HG03108 (cell line): ENCODE data around the gene MAN2C1.
"Not testable (repeated sequence)": the region's sequence is repeated elsewhere in the genome, so short reads cannot be mapped to it uniquely, and the experiment has no call there.

Experiments used
- ATAC-seq: cut with Tn5 transposase; IDR thresholded peaks from one replicate; pipeline ENCODE4 v1.9.1; 2021; ENCODE audit warnings: moderate library complexity; ENCODE audit not compliant: unreplicated experiment

MAN2C1 gene

DNA sequence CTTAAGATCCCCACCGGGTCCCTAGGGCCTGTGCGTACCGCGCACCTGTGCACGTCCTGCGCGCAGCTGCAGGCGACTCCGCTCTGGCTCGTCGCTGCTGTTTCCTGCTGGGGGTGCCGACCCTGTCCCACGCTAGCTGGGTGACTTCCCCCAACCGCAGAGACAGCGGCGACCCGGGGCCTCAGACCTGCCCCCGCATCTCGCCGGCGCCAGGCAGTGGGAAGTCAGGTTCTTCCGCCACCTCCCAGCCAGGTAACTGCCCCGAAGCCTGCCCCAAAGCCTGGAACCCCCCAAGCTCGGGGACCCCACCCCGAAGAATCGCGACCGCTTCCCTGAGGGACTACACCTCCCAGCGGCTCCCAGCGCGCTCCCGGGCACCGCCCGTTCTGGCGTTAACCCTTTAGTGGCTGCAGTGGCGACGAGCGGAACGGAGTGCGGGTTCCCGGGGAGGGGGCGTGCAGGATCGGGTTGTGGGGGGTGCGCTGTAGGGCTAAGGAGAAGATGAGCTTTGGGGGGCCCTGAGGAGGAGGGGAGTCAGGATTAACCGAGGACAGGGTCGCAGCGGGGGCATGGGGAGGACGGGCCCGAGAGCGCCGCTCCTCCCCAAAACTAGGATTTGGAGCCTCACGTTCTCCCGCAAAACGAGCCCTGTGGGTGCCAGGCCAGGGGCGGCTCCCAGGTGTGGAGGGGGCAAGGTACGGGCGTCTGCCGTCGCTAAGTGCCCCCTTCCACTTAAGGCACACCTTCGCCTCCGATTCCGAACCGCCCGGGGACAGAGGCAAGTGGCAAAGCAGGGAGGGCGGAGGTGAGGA lies 21.0 kb downstream of the MAN2C1 start:
- ATAC-seq, result no peak

DNA sequence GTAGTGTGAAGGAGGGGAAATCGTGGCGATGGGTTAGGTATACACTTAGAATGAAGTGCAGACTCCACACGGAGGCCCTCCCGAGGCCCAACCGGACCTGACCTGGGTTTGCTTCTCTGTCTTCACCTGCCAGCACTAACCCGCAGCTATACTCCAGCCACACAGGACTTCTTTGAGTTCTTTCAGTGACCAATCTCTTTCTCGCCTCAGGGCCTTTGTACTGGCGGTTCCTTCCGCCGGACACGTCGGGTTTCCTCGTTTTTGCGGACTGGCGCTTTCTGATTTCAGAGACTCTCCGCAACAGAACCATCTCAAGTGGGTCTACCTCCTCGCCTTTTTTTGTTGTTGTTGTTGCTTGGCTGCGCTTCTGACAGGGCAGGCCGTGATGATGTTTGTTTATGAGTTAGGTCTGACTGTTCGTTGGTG lies 21.6 kb downstream of the MAN2C1 start, which contains the start of gene NEIL1:
Gene NEIL1, plus strand, starts transcription at position 244 of the 426 bp plus-strand sequence. CDS start 1,867 bp downstream, outside the sequence.
- no peak for ATAC-seq

DNA sequence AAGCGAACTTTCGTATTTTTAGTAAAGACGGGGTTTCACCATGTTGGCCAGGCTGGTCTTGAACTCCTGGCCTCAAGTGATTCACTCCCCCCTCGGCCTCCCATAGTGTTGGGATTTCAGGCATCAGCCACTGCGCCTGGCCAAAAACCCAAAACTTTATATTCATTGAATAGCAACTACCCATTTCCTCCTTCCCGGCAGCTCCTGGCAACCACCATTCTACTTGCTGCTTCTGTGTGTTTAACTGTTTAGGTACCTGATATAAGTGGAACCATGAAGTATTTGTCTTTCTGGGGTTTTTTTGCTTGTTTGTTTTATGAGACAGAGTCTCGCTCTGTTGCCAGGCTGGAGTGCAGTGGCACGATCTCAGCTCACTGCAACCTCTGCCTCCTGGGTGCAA lies 24.5 kb downstream of the MAN2C1 start:
- not testable (repeated sequence) for ATAC-seq

DNA sequence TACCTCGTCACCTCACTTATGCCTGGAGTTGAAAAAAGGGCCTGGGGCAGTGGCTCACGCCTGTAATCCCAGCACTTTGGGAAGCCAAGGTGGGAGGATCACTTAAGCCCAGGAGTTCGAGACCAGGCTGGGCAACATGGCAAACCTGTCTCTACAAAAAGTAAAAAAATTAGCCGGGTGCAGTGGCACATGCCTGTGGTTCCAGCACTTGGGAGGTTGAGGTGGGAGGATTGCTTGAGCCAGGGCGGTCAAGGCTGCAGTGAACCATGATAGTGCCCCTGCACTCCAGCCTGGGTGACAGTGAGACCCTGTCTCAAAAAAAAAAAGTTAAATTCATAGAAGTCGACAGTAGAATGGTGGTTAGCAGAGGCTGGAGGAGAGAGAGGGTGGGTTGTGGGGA lies 26.2 kb downstream of the MAN2C1 start:
- no peak for ATAC-seq

DNA sequence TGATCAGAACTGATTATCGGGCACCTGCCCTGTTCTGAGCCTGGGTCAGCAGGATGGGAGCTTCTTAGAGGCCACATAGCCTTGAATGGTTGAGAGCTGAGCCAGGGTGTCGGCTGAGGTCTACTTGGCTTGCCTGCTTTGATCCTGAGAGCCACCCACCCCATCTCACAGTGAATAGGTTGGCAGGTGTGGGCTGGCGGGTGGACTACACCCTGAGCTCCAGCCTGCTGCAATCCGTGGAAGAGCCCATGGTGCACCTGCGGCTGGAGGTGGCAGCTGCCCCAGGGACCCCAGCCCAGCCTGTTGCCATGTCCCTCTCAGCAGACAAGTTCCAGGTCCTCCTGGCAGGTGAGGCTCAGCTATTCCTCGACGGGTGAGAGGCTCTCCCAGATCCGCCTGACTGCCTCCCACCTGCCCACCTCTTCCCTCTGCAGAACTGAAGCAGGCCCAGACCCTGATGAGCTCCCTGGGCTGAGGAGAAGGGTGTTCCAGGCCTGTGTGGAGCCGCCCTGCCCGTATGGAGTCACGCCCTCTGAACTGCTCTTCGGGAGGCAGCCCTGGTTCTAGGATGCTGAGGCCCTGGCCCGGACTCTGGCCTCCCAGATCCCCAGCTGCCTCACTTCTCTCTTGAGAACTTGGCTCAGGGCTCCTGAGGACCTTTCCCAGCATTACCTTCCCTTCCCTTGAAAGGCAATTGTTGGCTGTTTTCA lies 28.7 kb downstream of the MAN2C1 start:
- no peak for ATAC-seq

DNA sequence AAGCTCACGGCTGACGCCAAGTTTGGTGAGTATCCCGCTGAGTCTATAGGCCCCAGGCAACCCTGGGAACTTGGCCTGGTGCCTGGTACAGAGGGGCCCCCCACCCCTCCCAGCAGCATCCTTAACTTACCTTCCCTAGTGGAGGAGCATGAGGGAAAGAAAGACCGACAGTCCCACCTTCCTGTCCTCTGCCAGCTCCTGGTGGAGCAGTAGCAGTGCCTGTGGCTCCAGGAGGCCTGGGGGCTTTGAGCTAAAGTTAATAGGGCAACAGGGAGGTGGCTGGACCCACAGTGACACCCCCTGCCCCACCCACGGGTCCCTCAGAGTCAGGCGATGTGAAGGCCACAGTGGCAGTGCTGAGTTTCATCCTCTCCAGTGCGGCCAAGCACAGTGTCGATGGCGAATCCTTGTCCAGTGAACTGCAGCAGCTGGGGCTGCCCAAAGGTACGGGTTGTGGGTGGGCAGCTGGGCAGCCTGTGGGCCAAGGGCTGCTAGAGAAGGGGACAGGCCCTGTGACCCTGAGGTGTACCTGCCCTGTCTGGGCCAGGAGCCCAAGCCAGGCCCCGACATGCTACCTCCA lies 29.7 kb downstream of the MAN2C1 start:
- ATAC-seq, result no peak

DNA sequence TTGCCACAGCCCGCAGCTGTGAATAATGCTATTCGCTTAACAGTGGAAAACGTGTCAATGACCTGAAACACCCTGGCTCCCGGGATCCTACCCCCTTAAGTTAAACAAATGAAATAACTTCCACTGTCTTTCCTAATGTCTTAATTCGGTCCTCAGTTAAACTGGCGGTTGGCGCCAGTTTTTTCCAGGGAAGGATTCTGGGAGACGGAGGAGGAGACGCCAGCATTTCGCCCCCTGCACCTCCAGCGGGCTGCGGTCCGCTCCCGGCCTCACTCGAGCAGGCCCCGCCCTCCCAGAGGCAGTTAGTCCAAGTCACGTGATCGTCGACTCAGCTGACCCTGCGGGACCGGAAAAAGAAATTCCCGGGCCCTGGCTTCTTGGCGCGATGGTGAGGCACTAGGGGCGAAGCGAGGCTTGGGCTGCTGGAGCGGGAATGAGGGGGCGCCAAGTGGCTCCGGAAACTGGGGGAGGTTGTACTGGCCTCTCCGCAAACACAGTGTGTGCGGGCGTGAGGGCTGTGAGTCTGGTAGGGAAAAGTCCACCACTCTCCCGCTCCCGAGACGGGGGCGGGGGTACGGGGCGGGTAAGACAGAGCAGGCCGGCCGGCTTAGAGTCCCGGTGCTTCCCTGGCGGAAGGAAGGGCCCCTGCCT lies 32.6 kb downstream of the MAN2C1 start, which contains the start of gene COMMD4:
Gene COMMD4, plus strand, starts transcription at position 359 of the 651 bp plus-strand sequence. Its CDS starts 27 bp downstream, at position 386.
- ATAC-seq, result no peak

DNA sequence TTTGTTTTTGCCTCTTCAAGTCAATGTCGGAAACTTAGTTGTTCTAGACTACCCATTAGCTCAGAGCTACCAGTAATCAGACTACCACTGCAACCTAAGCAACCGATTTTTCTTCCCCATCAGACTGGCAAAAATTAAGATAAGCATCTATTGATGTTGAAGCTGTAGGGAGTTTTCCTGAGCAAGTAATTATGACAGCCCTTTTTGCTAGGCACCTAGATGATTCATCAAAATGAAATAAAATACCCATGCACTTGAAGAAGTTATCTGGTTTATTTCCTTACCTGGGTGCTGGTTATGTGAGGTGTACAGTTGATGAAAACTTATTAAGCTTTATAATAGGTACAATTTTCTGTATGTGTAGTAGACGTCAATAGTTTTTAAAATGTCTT lies 33.1 kb downstream of the MAN2C1 start:
- no peak for ATAC-seq

DNA sequence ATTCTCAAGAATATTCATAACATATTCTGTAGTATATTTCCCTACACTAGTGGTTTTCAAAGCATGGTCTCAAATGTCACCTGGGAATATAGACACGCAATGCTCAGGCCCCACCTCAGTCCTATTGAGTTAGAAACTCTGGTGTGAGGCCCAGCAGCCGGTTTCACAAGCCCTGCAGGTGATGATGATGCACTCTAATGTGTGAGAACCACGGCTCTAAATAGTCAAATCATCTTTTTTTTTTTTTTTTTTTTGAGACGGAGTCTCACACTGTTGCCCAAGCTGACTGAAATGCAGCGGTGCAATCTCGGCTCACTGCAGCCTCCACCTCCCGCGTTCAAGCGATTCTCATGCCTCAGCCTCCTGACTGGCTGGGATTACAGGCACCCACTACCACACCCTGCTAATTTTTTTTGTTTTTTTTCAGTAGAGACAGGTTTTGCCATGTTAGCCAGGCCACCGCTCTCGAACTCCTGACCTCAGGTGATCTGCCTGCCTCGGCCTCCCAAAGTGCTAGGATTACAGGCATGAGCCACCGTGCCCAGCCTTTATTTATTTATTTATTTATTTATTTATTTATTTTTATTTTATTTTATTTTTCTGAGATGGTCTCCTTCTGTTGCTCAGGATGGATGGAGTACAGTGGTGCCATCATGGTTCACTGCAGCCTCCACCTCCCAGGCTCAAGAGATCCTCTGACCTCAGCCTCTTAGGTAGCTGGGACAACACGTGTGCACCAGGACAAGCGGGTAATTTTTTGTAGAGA lies 34.6 kb downstream of the MAN2C1 start:
- ATAC-seq, result not testable (repeated sequence)

DNA sequence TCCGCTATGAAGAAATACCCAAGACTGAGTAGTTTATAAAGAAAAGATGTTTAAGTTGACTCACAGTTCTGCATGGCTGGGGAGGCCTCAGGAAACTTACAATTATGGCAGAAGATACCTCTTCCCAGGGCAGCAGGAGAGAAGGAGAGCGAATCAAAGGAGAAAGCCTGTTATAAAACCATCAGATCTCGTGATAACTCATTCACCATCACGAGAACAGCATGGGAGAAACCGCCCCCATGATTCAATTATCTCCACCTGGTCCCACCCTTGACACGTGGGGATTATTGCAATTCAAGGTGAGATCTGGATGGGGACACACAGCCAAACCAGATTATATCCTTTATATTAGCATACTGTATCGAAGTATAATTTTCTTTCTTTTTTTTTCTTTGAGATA lies 36.3 kb downstream of the MAN2C1 start:
- ATAC-seq, result not testable (repeated sequence)

DNA sequence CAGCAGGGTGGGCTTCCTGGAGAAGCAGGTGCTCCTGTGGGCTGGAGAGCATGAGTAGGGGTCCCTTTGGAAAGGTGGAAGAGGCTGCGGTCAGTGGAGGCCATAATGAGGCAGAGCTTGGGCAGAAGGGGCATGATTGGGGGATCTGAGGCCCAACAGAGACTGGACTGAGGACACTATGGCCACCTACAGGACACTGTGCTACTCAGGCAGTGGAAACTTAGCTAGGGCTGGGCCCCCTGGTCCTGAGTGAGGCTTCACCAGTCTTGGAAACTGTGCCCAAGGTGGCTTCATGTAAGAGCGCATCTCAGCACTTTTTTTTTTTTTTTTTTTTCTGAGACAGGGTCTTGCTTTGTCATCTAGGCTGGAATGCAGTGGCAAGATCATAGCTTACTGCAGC lies 38.8 kb downstream of the MAN2C1 start:
- ATAC-seq, result no peak

DNA sequence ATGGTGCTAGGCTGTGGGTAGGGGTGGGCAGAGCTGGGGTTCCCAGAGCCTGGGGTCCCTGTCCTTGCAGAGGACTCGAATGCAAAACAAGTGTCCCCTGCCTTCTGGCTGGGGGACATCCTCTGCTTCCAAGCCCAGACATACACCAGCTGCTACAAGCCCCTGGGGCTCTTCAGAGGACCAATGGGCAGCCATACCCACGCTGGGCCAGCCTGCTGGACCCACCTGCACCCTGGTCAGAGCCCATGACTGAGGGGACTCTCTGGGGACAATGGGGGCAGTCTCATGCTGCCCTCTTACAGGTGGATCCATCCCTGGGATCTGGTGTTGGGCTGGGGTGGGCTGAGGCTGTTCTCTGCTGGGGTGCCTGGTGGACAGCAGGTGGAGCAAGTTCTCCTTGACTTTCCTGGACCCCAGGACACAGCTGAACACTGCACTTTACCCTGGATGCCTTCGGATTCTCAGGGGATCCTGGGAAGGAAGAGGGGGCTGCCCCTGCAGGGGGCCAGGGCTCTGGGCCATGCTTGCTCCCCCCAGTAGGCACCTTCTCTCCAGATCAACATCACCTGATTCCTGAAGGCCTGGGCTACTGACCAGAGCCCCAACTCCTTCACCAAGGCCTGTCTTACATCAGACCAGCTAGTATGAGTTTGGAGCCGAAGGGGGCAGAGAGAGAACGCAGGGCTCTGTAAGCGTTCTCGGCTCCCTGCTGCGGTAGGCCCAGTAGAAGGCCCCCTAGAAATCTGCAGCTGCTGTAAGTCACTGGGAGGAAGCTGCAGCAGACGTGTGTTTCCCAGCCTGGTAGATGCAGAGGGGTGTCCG lies 39.7 kb downstream of the MAN2C1 start:
- ATAC-seq, result no peak

DNA sequence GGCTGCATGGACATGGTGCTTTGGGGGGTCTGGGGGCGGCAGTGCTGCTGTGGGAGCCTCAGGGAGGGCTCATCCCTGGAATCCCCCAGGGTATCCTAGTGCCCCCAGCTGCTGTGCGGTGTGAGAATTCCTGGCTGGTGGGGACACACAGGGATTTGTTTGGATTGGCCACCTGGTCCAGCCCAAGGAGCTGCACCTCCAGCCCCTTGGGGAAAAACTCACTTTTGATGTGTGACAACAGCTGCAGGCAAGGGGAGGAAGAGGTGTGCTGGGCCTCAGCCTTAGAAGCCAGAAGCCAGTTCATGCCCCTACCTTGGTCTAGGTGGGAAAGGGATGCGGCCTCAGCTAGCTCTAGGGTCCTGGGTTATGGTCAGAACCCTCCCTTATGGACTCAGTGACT lies 40.9 kb downstream of the MAN2C1 start:
- no peak for ATAC-seq

DNA sequence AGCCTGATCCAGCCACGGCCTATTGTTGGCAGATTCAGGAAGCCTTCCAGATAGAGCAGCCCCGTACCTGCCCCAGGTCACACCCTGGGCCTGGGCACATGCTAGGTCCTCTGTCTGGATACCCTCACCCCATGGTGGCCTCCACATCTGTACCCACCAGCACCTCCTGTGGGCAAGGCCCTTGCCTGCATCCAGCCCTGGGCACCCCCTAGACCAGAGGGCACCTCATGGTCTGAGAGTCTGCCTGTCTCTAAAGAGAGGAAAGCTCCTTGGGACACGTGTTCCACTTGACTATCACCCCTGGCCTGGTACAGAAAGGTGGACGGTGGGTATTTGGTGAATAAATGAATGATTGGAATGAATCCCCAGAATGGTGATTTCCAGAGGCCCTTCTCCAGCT lies 41.4 kb downstream of the MAN2C1 start:
- no peak for ATAC-seq

DNA sequence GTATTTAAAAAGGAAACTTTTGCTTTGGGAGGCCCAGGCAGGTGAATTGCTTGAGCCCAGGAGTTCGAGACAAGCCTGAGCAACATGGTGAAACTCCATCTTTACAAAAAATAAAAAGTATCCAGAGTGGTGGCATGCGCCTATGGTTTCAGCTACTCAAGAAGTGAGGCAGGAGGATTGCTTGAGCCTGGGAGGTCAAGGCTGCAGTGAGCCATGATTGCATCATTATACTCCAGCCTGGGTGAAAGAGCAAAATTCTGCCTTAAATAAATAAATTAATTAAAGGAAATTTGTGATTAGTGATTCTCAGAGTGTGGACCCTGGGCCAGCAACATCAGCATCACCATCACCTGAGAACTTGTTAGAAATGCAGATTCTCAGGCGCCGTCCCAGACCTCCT lies 42.5 kb downstream of the MAN2C1 start:
- ATAC-seq, result no peak

DNA sequence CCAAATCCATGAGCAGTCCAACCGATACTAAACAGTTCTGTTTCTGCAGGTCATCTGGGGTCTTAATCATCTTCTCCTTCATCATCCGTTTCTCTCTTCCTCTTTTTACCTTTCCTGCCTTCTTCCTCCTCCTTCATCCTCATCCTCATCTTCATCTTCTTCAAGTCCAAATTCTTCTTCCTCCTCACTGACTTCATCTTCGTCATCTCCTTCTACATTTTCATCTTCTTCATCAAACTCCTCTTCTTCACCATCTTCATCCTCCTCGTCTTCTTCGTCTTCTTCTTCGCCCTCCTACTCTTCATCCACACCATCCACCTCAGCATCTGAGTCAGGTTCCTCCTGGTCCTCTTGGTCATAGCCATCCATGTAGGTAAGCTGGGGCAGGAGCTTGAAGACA lies 46.7 kb downstream of the MAN2C1 start:
- ATAC-seq, result no peak

DNA sequence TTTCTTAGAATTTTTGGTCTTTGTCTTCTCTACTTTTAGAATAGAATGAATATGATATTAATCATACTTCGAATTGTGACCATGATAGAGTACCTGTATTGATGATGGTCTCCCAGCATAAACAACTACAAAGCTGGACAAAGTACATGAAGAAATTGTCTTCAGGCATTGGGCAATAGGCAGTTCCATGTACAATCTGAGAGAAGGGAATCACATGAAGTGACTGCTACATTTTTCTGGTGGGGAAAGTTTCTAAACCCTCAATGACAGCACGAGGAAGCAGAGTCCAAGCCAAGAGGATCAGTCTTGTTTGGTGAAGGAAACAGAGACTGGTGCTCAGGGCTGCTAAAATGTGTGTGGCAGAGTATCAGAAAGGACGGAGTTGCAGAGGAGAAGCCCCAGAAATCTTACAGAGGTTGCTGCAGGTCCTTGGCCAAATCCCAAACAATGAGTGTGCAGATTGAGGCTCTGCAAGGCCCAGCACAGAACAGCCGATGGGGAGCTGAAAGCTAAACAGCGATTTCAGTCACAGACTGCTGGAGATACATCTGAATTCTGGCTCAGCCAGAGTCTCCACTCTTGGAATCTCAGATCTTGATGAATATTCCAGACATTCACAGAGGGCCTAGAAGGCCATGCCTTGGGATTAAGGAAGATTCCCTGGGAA lies 49.0 kb downstream of the MAN2C1 start:
- not testable (repeated sequence) for ATAC-seq

DNA sequence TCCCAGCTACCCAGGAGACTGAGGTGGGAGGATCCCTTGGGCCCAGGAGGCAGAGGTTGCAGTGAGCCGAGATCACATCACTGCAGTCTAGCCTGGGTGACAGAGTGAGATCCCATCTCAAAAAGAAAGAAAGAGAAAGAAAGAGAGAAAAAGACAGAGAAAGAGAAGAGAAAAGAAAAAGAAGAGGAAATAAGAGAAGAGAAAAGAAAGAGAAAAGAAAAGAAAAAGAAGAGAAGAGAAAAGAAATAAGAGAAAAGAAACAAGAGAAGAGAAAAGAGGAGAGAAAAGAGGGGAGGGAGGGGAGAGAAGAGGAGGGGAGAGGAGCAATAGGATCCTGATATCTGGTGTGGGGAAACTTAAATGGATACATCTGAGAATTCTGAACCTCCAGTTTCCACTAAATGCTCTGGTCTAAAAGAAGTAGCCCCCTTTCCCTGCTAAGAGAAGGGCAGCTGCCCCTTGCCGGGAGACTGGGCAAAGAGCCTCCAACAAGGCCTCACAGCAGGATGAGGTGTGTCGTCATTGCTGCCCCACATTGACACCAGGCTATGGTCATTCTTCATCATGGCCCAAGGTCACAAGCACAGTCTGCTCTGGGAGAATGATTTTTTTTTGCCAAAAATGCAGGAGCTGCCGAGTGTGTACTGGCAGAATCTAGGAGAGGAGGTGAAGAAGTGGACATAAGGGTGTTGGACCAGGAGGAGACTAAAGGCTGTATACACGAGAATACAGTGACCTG lies 53.7 kb downstream of the MAN2C1 start:
- ATAC-seq, result no peak
